H9 (cell line): ENCODE data around the gene PRKAG2. TPM values are rescaled to one million over a fixed set of nuclear protein-coding genes. Genes with fewer than 3 reads are reported as not detected.

Experiments used
- DNase-seq: peaks from one replicate; pipeline ENCODE4 v3.0.0-alpha.2; 2017
- H2AFZ ChIP-seq: one replicate; pipeline ENCODE4 v1.6.1; 2013; ENCODE audit warnings: mild to moderate bottlenecking, low read length, control low read depth, moderate library complexity
- H2AK5ac ChIP-seq: 2 replicates; pipeline ENCODE4 v1.6.1; 2013; ENCODE audit warnings: low read length, control low read depth, mixed read lengths; ENCODE audit not compliant: insufficient read length
- H2BK120ac ChIP-seq: one replicate; pipeline ENCODE4 v1.6.1; 2013; ENCODE audit warnings: low read depth, mild to moderate bottlenecking, low read length, control low read depth, inconsistent platforms; ENCODE audit not compliant: poor library complexity, severe bottlenecking
- H2BK12ac ChIP-seq: 2 replicates; pipeline ENCODE4 v1.6.1; 2013; ENCODE audit warnings: low read length, control low read depth, mixed read lengths, low read depth; ENCODE audit not compliant: insufficient read length
- H2BK15ac ChIP-seq: 2 replicates; pipeline ENCODE4 v1.6.1; 2013; ENCODE audit warnings: low read depth, low read length, control low read depth
- H2BK20ac ChIP-seq: one replicate; pipeline ENCODE4 v1.6.1; 2013; ENCODE audit warnings: low read depth, mild to moderate bottlenecking, low read length, control low read depth, inconsistent platforms; ENCODE audit not compliant: poor library complexity, severe bottlenecking
- H2BK5ac ChIP-seq: 2 replicates; pipeline ENCODE4 v1.6.1; 2013; ENCODE audit warnings: low read length, control low read depth, mixed read lengths; ENCODE audit not compliant: insufficient read length
- H3K14ac ChIP-seq: 2 replicates; pipeline ENCODE4 v1.6.1; 2013; ENCODE audit warnings: low read length, control low read depth; ENCODE audit not compliant: insufficient read depth
- H3K18ac ChIP-seq: 2 replicates; pipeline ENCODE4 v1.6.1; 2013; ENCODE audit warnings: low read depth, mild to moderate bottlenecking, mixed read lengths, low read length, control low read depth; ENCODE audit not compliant: insufficient read length
- H3K23ac ChIP-seq: 2 replicates; pipeline ENCODE4 v1.6.1; 2013; ENCODE audit warnings: low read length, control low read depth, mixed read lengths, low read depth; ENCODE audit not compliant: insufficient read length
- H3K23me2 ChIP-seq: 2 replicates; pipeline ENCODE4 v1.6.1; 2013; ENCODE audit warnings: low read depth, mild to moderate bottlenecking, mixed read lengths, low read length, control low read depth; ENCODE audit not compliant: insufficient read length, poor library complexity, severe bottlenecking
- H3K27ac ChIP-seq: 2 replicates; pipeline ENCODE4 v1.5.1; 2013; ENCODE audit warnings: low read length, control low read depth, mixed read lengths, low read depth; ENCODE audit not compliant: insufficient read length
- H3K27me3 ChIP-seq: 2 replicates; pipeline ENCODE4 v1.6.1; 2013; ENCODE audit warnings: low read length, control low read depth, inconsistent platforms; ENCODE audit not compliant: insufficient read depth
- H3K4ac ChIP-seq: 2 replicates; pipeline ENCODE4 v1.6.1; 2013; ENCODE audit warnings: low read depth, mild to moderate bottlenecking, control low read depth, inconsistent platforms, low read length, moderate library complexity
- H3K4me1 ChIP-seq: 2 replicates; pipeline ENCODE4 v1.6.1; 2013; ENCODE audit warnings: low read length, control low read depth, inconsistent platforms; ENCODE audit not compliant: insufficient read depth
- H3K4me2 ChIP-seq: 2 replicates; pipeline ENCODE4 v1.6.1; 2013; ENCODE audit warnings: low read length, control low read depth, mixed read lengths; ENCODE audit not compliant: insufficient read length, insufficient read depth
- H3K56ac ChIP-seq: 2 replicates; pipeline ENCODE4 v1.6.1; 2013; ENCODE audit warnings: low read depth, mild to moderate bottlenecking, mixed read lengths, low read length, control low read depth; ENCODE audit not compliant: insufficient read length
- H3K79me1 ChIP-seq: 2 replicates; pipeline ENCODE4 v1.6.1; 2013; ENCODE audit warnings: low read depth, mild to moderate bottlenecking, moderate library complexity, low read length, control low read depth, inconsistent platforms; ENCODE audit not compliant: insufficient read depth, poor library complexity, severe bottlenecking
- H3K79me2 ChIP-seq: 2 replicates; pipeline ENCODE4 v1.6.1; 2013; ENCODE audit warnings: low read length, control low read depth, inconsistent platforms; ENCODE audit not compliant: insufficient read depth
- H3K9ac ChIP-seq: 2 replicates; pipeline ENCODE4 v1.6.1; 2013; ENCODE audit warnings: low read length, control low read depth, mixed read lengths; ENCODE audit not compliant: insufficient read length; ENCODE audit errors: extremely low read depth
- H3K9me3 ChIP-seq: one replicate; pipeline ENCODE4 v1.6.1; 2013; ENCODE audit warnings: low read depth, low read length, inconsistent platforms; ENCODE audit not compliant: control insufficient read depth
- H3T11ph ChIP-seq: one replicate; pipeline ENCODE4 v1.6.1; 2013; ENCODE audit warnings: mild to moderate bottlenecking, low read length, control low read depth, inconsistent platforms
- H4K20me1 ChIP-seq: one replicate; pipeline ENCODE4 v1.6.1; 2013; ENCODE audit not compliant: control insufficient read depth, insufficient read length, insufficient read depth
- H4K5ac ChIP-seq: 2 replicates; pipeline ENCODE4 v1.6.1; 2013; ENCODE audit warnings: low read depth, mild to moderate bottlenecking, mixed read lengths, low read length, control low read depth; ENCODE audit not compliant: insufficient read length
- H4K8ac ChIP-seq: replicated peaks from 2 replicates; pipeline ENCODE4 v1.6.1; 2013; ENCODE audit warnings: low read length, control low read depth, mixed read lengths, low read depth; ENCODE audit not compliant: insufficient read length
- H4K91ac ChIP-seq: 2 replicates; pipeline ENCODE4 v1.6.1; 2013; ENCODE audit warnings: low read depth, mild to moderate bottlenecking, moderate library complexity, mixed read lengths, low read length, control low read depth; ENCODE audit not compliant: insufficient read length
- H3K27ac Mint-ChIP-seq, 3 experiments: 2 replicates in 2 of 3; 3 replicates in 1 of 3; pipeline ENCODE4 v1.8.0; 2020 to 2021; ENCODE audit warnings: mixed read lengths in 3 of 3, mild to moderate bottlenecking in 1 of 3, moderate library complexity in 1 of 3
- H3K27me3 Mint-ChIP-seq: 2 replicates; pipeline ENCODE4 v1.8.0; 2021; ENCODE audit warnings: low read depth, mild to moderate bottlenecking, moderate library complexity, mixed read lengths
- H3K36me3 Mint-ChIP-seq, 3 experiments: 2 replicates in 2 of 3; 3 replicates in 1 of 3; pipeline ENCODE4 v1.8.0; 2020 to 2021; ENCODE audit warnings: low read depth in 3 of 3, mixed read lengths in 3 of 3; ENCODE audit not compliant: insufficient read depth in 1 of 3
- H3K4me1 Mint-ChIP-seq, 2 experiments: 2 replicates each; pipeline ENCODE4 v1.8.0; 2020; ENCODE audit warnings: mixed read lengths in 2 of 2
- H3K4me3 Mint-ChIP-seq, 2 experiments: 2 replicates in 1 of 2; 3 replicates in 1 of 2; pipeline ENCODE4 v1.8.0; 2020 to 2021; ENCODE audit warnings: mild to moderate bottlenecking in 2 of 2, mixed read lengths in 2 of 2, moderate library complexity in 1 of 2
- H3K9me3 Mint-ChIP-seq, 2 experiments: 2 replicates in 1 of 2; 3 replicates in 1 of 2; pipeline ENCODE4 v1.8.0; 2020; ENCODE audit warnings: mild to moderate bottlenecking in 2 of 2, mixed read lengths in 2 of 2, moderate library complexity in 1 of 2
- CTCF ChIP-seq: fragments of 200-600 bp; sonication (generic); conservative IDR thresholded peaks from 3 replicates; pipeline ENCODE4 v1.8.0; 2021; ENCODE audit warnings: antibody characterized with exemption, mild to moderate bottlenecking
- WGBS: extraction: QIAGEN DNeasy Blood & Tissue Kit; methylation state at CpG from one replicate; pipeline ENCODE4 v1.1.7; 2013; ENCODE audit warnings: missing lambda C conversion rate, low lambda C conversion rate, mixed read lengths; ENCODE audit not compliant: insufficient read length; ENCODE audit errors: extremely low coverage; 5-methylcytosine and 5-hydroxymethylcytosine counted together
- total RNA-seq: library from RNA; stranded (reverse); gene quantifications from 2 replicates; pipeline ENCODE4 v1.2.1, GENCODE V29; 2021

The PRKAG2 gene
- total RNA-seq, 1 experiment from 2014 or later, result 11.8 TPM

- no peak overlapping the region for H3K9ac ChIP-seq
- H3K56ac ChIP-seq, result no peak overlapping the region
- H4K91ac ChIP-seq, result no peak overlapping the region
- no peaks in the 10 kb centered on the region for H4K20me1 ChIP-seq
- H3K9me3 ChIP-seq, result no peaks in the 10 kb centered on the region
- H2AK5ac ChIP-seq, result no peak overlapping the region
- no peak for DNase-seq
- no peaks in the 10 kb centered on the region for H3K79me1 ChIP-seq
- no peaks in the 10 kb centered on the region for H3K27me3 ChIP-seq
- no peak overlapping the region for H3K14ac ChIP-seq
- H2BK15ac ChIP-seq, result no peak overlapping the region
- H2BK120ac ChIP-seq, result no peak overlapping the region
- no peak overlapping the region for H2AFZ ChIP-seq
- no peak overlapping the region for H3K4ac ChIP-seq
- H3K4me1 ChIP-seq, result no peaks in the 10 kb centered on the region
- H3T11ph ChIP-seq, result no peak overlapping the region
- H3K23ac ChIP-seq, result no peak overlapping the region
- H3K9me3 Mint-ChIP-seq, result no peaks in the 10 kb centered on the region; a peak in 1 of 5 replicates
- no CpG with 5 or more reads among the region's 7 CpGs for WGBS
- H3K23me2 ChIP-seq, result no peaks in the 10 kb centered on the region
- no peak overlapping the region for H3K27ac ChIP-seq
- H2BK5ac ChIP-seq, result no peak overlapping the region
- H3K27ac Mint-ChIP-seq, result no peak overlapping the region
- H3K4me2 ChIP-seq, result no peak overlapping the region
- no peaks in the 10 kb centered on the region for H3K79me2 ChIP-seq
- no peak for TF ChIP-seq CTCF
- H3K4me1 Mint-ChIP-seq, result peaks cover 8 to 22% of the 10 kb centered on the region in 2 experiments
- H4K5ac ChIP-seq, result no peak overlapping the region
- H2BK12ac ChIP-seq, result no peak overlapping the region
- no peak overlapping the region for H4K8ac ChIP-seq
- H2BK20ac ChIP-seq, result no peak overlapping the region
- peaks cover 9% of the 10 kb centered on the region for H3K27me3 Mint-ChIP-seq
- H3K36me3 Mint-ChIP-seq, result no peaks in the 10 kb centered on the region; a peak in 1 of 7 replicates
- H3K4me3 Mint-ChIP-seq, result no peak overlapping the region
- H3K18ac ChIP-seq, result no peak overlapping the region
These were observed 327.8 kb downstream of the PRKAG2 start for GRCh38 chr7:151549083-151549482.
